ENCODE measurements around the gene SLC7A6OS.

DNA sequence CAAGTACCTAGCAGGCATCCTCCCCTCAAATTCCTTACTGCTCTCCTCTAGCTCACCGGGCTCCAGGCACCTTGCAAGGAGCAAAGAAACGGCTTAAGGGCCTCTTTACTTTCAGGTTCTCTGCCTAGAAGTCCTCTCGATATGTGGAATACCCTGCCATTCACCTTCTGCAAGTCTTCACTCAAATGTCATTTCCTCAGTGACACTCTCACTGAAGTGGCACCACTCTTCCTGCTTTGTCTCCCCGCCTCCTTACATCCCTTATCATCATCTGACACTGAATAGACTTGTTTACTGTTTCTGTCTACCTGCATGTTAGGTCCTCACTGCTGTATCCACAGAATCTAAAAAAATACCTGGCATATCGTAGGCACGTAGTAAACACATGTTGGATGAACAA, 947 bp downstream of the SLC7A6OS start:
- TF ChIP-seq CTCF (optimal IDR thresholded peaks at IDR 0.05 in 1 of 3, IDR thresholded peaks at IDR 0.05 in 1 of 3, conservative IDR thresholded peaks at IDR 0.05 in 1 of 3; ENCODE audit: extremely low read depth in 1 of 3, insufficient read depth in 2 of 3, low read length in 3 of 3) (no peak), EZH2 (IDR thresholded peaks at IDR 0.05; ENCODE audit: low read length) (no peak)
